Keratinocyte (primary cell): Measurements from ENCODE around the gene VCX2. TPM values are rescaled to one million over a fixed set of nuclear protein-coding genes. Genes with fewer than 3 reads are reported as not detected.

Experiments
- DNase-seq: peaks from one replicate; pipeline ENCODE4 v3.0.0-alpha.2; 2011; ENCODE audit warnings: low read depth, missing footprints, low spot score
- FAIRE-seq: peaks from 2 replicates; lab custom pipeline; 2011; peaks lifted over from hg19 to GRCh38; lab: Jason Lieb, UNC
- H2AFZ ChIP-seq: 2 replicates; pipeline ENCODE4 v1.6.0; 2012; ENCODE audit warnings: low read length, control low read depth, inconsistent platforms; ENCODE audit not compliant: control insufficient read depth
- H3K27ac ChIP-seq: 2 replicates; pipeline ENCODE4 v1.5.1; 2011; ENCODE audit warnings: low read length; ENCODE audit not compliant: control insufficient read depth, insufficient read depth
- H3K27me3 ChIP-seq: 3 replicates; pipeline ENCODE4 v1.6.0; 2011; ENCODE audit warnings: low read length; ENCODE audit not compliant: control insufficient read depth, insufficient read depth; ENCODE audit errors: extremely low read depth
- H3K36me3 ChIP-seq, 2 experiments: 2 replicates in 1 of 2; 3 replicates in 1 of 2; pipeline ENCODE4 v1.5.1; 2011; ENCODE audit warnings: low read length in 2 of 2, mild to moderate bottlenecking in 1 of 2; ENCODE audit not compliant: control insufficient read depth in 2 of 2, insufficient read depth in 2 of 2; ENCODE audit errors: extremely low read depth in 1 of 2
- H3K4me1 ChIP-seq: 3 replicates; pipeline ENCODE4 v1.5.1; 2011; ENCODE audit warnings: low read length; ENCODE audit not compliant: control insufficient read depth, insufficient read depth; ENCODE audit errors: extremely low read depth
- H3K4me2 ChIP-seq: 3 replicates; pipeline ENCODE4 v1.6.0; 2011; ENCODE audit warnings: low read depth, low read length; ENCODE audit not compliant: control insufficient read depth, insufficient read depth; ENCODE audit errors: extremely low read depth
- H3K4me3 ChIP-seq, 3 experiments: fragments of 200-600 bp in 1 of 3; sonication (generic) in 1 of 3; 2 replicates in 2 of 3; 3 replicates in 1 of 3; pipeline ENCODE4 v1.5.1; 2011 to 2016; ENCODE audit warnings: low read length in 3 of 3, mild to moderate bottlenecking in 3 of 3, control low read depth in 2 of 3, inconsistent platforms in 1 of 3, low read depth in 1 of 3, mixed read lengths in 1 of 3, mixed run types in 1 of 3, moderate library complexity in 1 of 3; ENCODE audit not compliant: control insufficient read depth in 2 of 3, insufficient read depth in 2 of 3; ENCODE audit errors: extremely low read depth in 1 of 3
- H3K79me2 ChIP-seq: 2 replicates; pipeline ENCODE4 v1.6.0; 2012; ENCODE audit warnings: low read length; ENCODE audit not compliant: control insufficient read depth, insufficient read depth
- H3K9ac ChIP-seq: 3 replicates; pipeline ENCODE4 v1.6.0; 2011; ENCODE audit warnings: low read length; ENCODE audit not compliant: control insufficient read depth, insufficient read depth; ENCODE audit errors: extremely low read depth
- H3K9me1 ChIP-seq: 3 replicates; pipeline ENCODE4 v1.6.0; 2011; ENCODE audit warnings: low read length; ENCODE audit not compliant: control insufficient read depth, insufficient read depth; ENCODE audit errors: extremely low read depth
- H3K9me3 ChIP-seq: 2 replicates; pipeline ENCODE4 v1.5.1; 2012; ENCODE audit warnings: low read depth, low read length; ENCODE audit not compliant: control insufficient read depth
- H4K20me1 ChIP-seq: 3 replicates; pipeline ENCODE4 v1.6.0; 2011; ENCODE audit warnings: low read length; ENCODE audit not compliant: control insufficient read depth, insufficient read depth; ENCODE audit errors: extremely low read depth
- EZH2 ChIP-seq: IDR thresholded peaks from one replicate; pipeline ENCODE4 v1.6.1; 2012; ENCODE audit warnings: inconsistent platforms, mild to moderate bottlenecking, low read length, moderate library complexity
- dilution Hi-C: fragments of 300-500 bp; cut with MboI; formaldehyde crosslinking; loops from one replicate; pipeline ENCODE4 v1.7.0; 2020; ENCODE audit warnings: low sequenced_read_pairs; ENCODE audit not compliant: extremely low pct_ligation_motif_present
- polyA plus RNA-seq, 5 experiments: library from polyadenylated mRNA; depleted of rRNA in 3 of 5; stranded (reverse) in 3 of 5; stranded (forward) in 1 of 5; unstranded in 1 of 5; fragments of >200 nt; gene quantifications; 1 replicate in 1 of 5; 2 replicates in 3 of 5; 3 replicates in 1 of 5; pipeline versions ENCODE4 v1.2.1 to v1.2.3, GENCODE V29; 2011 to 2012; ENCODE audit warnings: missing spikeins in 2 of 5, low read depth in 1 of 5, low replicate concordance in 1 of 5
- TF ChIP-seq, protein P1 (sequence below), 3 experiments: IDR thresholded peaks in 1 of 3; conservative IDR thresholded peaks in 1 of 3; optimal IDR thresholded peaks in 1 of 3; 2 replicates in 2 of 3; 3 replicates in 1 of 3; pipeline versions ENCODE3 to v1.5.1; 2011; ENCODE audit warnings: low read length in 3 of 3, mild to moderate bottlenecking in 3 of 3, moderate library complexity in 2 of 3, control low read depth in 1 of 3, inconsistent platforms in 1 of 3; ENCODE audit not compliant: insufficient read depth in 2 of 3; ENCODE audit errors: extremely low read depth in 1 of 3

VCX2 gene
- polyA plus RNA-seq, 1 donor (not counting 4 experiments of a cell fraction or from before 2014, with no cell fraction given): not detected

- peaks cover 3% of the 10 kb centered on the region for H3K4me1 ChIP-seq
- DNase-seq: no peak
- dilution Hi-C loops: no loop called here
- H3K36me3 ChIP-seq: no peaks in the 10 kb centered on the region
- no peaks in the 10 kb centered on the region for H4K20me1 ChIP-seq
- no peak overlapping the region for H3K4me3 ChIP-seq
- no peaks in the 10 kb centered on the region for H3K9me1 ChIP-seq
- H3K9me3 ChIP-seq: no peaks in the 10 kb centered on the region
- no peaks in the 10 kb centered on the region for H3K27me3 ChIP-seq
- peak overlapping the region; percentile 13 for H3K27ac ChIP-seq
- H3K9ac ChIP-seq: no peak overlapping the region
- no peak overlapping the region for H3K4me2 ChIP-seq
- H3K79me2 ChIP-seq: no peaks in the 10 kb centered on the region
- no peak for TF ChIP-seq EZH2
- no peak for FAIRE-seq
- H2AFZ ChIP-seq: no peak overlapping the region
These were observed 33.3 kb upstream of the VCX2 start for GRCh38 chrX:8204169-8204935.

- no peak overlapping the region for H3K27ac ChIP-seq
- no peaks in the 10 kb centered on the region for H3K36me3 ChIP-seq
- H3K9me3 ChIP-seq: no peaks in the 10 kb centered on the region
- H3K9ac ChIP-seq: no peak overlapping the region
- DNase-seq: no peak
- H3K79me2 ChIP-seq: no peaks in the 10 kb centered on the region
- dilution Hi-C loops: no loop called here
- peaks cover 3% of the 10 kb centered on the region for H3K4me1 ChIP-seq
- TF ChIP-seq, protein P1, sequence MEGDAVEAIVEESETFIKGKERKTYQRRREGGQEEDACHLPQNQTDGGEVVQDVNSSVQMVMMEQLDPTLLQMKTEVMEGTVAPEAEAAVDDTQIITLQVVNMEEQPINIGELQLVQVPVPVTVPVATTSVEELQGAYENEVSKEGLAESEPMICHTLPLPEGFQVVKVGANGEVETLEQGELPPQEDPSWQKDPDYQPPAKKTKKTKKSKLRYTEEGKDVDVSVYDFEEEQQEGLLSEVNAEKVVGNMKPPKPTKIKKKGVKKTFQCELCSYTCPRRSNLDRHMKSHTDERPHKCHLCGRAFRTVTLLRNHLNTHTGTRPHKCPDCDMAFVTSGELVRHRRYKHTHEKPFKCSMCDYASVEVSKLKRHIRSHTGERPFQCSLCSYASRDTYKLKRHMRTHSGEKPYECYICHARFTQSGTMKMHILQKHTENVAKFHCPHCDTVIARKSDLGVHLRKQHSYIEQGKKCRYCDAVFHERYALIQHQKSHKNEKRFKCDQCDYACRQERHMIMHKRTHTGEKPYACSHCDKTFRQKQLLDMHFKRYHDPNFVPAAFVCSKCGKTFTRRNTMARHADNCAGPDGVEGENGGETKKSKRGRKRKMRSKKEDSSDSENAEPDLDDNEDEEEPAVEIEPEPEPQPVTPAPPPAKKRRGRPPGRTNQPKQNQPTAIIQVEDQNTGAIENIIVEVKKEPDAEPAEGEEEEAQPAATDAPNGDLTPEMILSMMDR (optimal IDR thresholded peaks at IDR 0.05 in 1 of 3, IDR thresholded peaks at IDR 0.05 in 1 of 3, conservative IDR thresholded peaks at IDR 0.05 in 1 of 3; ENCODE audit: extremely low read depth in 1 of 3, insufficient read depth in 2 of 3, low read length in 3 of 3): no peak
- no peak for TF ChIP-seq EZH2
- H3K4me3 ChIP-seq: no peak overlapping the region
- no peak for FAIRE-seq
- no peak overlapping the region for H3K4me2 ChIP-seq
- H3K27me3 ChIP-seq: no peaks in the 10 kb centered on the region
- no peak overlapping the region for H2AFZ ChIP-seq
- no peaks in the 10 kb centered on the region for H3K9me1 ChIP-seq
- H4K20me1 ChIP-seq: no peaks in the 10 kb centered on the region
These were observed 30.8 kb upstream of the VCX2 start for GRCh38 chrX:8201896-8202331.
